Osteoblast (primary cell): Measurements from ENCODE around the gene SLC10A4. TPM values are rescaled to one million over a fixed set of nuclear protein-coding genes. Genes with fewer than 3 reads are reported as not detected.

ENCODE experiments used
- DNase-seq: peaks from one replicate; pipeline ENCODE4 v3.0.0; 2011; ENCODE audit warnings: low spot score, mixed read lengths; ENCODE audit not compliant: insufficient read length; ENCODE audit errors: missing footprints
- H2AFZ ChIP-seq: 2 replicates; pipeline ENCODE4 v1.6.0; 2011; ENCODE audit warnings: mild to moderate bottlenecking, low read length
- H3K27ac ChIP-seq: 2 replicates; pipeline ENCODE4 v1.5.1; 2011; ENCODE audit warnings: mild to moderate bottlenecking, low read depth, low read length, moderate library complexity
- H3K27me3 ChIP-seq: 2 replicates; pipeline ENCODE4 v1.6.0; 2012; ENCODE audit warnings: mild to moderate bottlenecking, control low read depth, inconsistent platforms, low read length, moderate library complexity; ENCODE audit not compliant: insufficient read depth
- H3K36me3 ChIP-seq: 2 replicates; pipeline ENCODE4 v1.5.1; 2011; ENCODE audit warnings: mild to moderate bottlenecking, low read length, control low read depth, moderate library complexity; ENCODE audit not compliant: insufficient read depth
- H3K4me1 ChIP-seq: 2 replicates; pipeline ENCODE4 v1.5.1; 2011; ENCODE audit warnings: mild to moderate bottlenecking, low read length, control low read depth, moderate library complexity; ENCODE audit not compliant: insufficient read depth
- H3K4me2 ChIP-seq: 2 replicates; pipeline ENCODE4 v1.6.0; 2011; ENCODE audit warnings: mild to moderate bottlenecking, low read length; ENCODE audit not compliant: insufficient read depth
- H3K4me3 ChIP-seq: fragments of 200-600 bp; sonication (generic); 3 replicates; pipeline ENCODE4 v1.5.1; 2012; ENCODE audit warnings: mild to moderate bottlenecking, low read length, inconsistent platforms; ENCODE audit not compliant: insufficient read depth
- H3K79me2 ChIP-seq: 2 replicates; pipeline ENCODE4 v1.6.0; 2012; ENCODE audit warnings: mild to moderate bottlenecking, low read length, control low read depth, inconsistent platforms; ENCODE audit not compliant: insufficient read depth
- H3K9me3 ChIP-seq: 2 replicates; pipeline ENCODE4 v1.5.1; 2011; ENCODE audit warnings: low read depth, low read length, control low read depth
- H4K20me1 ChIP-seq: 2 replicates; pipeline ENCODE4 v1.6.0; 2012; ENCODE audit warnings: mild to moderate bottlenecking, low read length, control low read depth; ENCODE audit not compliant: insufficient read depth
- total RNA-seq: library from RNA; depleted of rRNA; stranded (reverse); fragments of >200 nt; gene quantifications from 2 replicates; pipeline ENCODE4 v1.2.3, GENCODE V29; 2012
- TF ChIP-seq, protein P1 (sequence below): IDR thresholded peaks from 2 replicates; pipeline ENCODE4 v1.5.1; 2011; ENCODE audit warnings: mild to moderate bottlenecking, low read depth, low read length, moderate library complexity; ENCODE audit errors: extremely low read depth

The SLC10A4 gene
- total RNA-seq, 1 donor: not detected

DNA sequence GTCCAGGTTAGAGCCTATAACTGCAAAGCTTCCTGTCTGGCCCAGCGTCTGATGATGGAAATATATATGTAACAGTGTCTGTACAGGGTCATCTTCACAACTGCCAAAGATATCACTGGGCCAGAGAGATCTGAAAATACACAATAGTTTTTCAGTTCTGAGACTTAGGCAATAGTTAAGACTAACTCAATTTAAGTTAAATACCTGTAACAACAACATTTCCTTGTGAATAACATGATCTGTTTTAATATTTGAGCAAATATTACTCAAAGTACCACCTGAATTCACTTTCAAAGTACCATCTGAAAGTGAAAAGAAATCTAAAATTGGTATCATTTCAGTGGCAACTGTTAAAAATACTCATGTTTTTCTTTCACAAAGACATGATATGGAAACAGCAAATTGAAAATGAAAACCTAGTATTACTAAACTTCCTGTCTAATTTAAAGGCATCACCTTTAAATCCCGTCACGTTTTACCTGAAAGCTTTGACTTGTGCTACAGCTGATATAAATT is 16.5 kb downstream of the SLC10A4 start:
- no peak overlapping the region for H3K4me2 ChIP-seq
- H3K36me3 ChIP-seq: peaks cover 7% of the 10 kb centered on the region
- H3K9me3 ChIP-seq: no peaks in the 10 kb centered on the region
- no peak overlapping the region for H2AFZ ChIP-seq
- DNase-seq: no peak
- no peak overlapping the region for H3K27ac ChIP-seq
- H4K20me1 ChIP-seq: no peaks in the 10 kb centered on the region
- H3K27me3 ChIP-seq: no peaks in the 10 kb centered on the region
- H3K79me2 ChIP-seq: no peaks in the 10 kb centered on the region
- TF ChIP-seq, protein P1, sequence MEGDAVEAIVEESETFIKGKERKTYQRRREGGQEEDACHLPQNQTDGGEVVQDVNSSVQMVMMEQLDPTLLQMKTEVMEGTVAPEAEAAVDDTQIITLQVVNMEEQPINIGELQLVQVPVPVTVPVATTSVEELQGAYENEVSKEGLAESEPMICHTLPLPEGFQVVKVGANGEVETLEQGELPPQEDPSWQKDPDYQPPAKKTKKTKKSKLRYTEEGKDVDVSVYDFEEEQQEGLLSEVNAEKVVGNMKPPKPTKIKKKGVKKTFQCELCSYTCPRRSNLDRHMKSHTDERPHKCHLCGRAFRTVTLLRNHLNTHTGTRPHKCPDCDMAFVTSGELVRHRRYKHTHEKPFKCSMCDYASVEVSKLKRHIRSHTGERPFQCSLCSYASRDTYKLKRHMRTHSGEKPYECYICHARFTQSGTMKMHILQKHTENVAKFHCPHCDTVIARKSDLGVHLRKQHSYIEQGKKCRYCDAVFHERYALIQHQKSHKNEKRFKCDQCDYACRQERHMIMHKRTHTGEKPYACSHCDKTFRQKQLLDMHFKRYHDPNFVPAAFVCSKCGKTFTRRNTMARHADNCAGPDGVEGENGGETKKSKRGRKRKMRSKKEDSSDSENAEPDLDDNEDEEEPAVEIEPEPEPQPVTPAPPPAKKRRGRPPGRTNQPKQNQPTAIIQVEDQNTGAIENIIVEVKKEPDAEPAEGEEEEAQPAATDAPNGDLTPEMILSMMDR: no peak
- H3K4me3 ChIP-seq: no peak overlapping the region
- no peaks in the 10 kb centered on the region for H3K4me1 ChIP-seq

DNA sequence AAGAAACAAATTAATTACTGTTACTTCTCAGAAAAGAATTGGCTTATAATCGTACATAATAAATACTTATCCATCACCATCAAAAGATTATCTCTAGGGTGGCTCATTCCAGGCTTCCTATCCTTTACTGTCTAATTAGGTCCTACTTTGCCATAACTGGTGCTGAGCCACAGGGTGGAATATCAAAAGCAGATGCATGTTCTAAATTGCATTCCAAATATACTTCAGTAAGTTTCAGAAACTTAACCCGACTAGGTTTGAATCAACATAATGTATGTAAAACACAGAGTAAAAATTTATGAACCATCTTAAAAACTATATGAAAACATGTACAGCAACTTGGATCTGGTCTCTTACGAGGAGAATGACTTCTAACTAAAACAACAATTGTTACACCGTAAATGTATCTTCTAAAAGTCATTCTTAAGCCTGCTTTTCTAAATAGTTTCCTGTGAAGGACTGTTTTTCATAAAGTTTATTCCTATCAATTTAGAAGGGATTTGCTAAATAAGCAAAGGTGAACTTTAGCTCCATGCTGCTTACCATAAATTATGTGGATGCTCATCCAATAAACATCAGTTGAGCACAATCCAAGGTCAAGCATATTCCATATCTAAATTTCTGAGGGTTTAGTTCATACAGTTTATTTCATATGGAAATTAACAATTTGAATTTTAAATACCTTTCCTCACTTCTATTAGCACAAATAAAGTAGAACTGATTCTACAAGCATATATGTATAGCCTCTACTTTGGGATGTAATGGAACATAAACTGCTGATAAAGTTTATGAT is 20.3 kb downstream of the SLC10A4 start:
- DNase-seq: no peak
- Histone ChIP-seq H3K27ac (no peak overlapping the region), H4K20me1 (no peaks in the 10 kb centered on the region), H3K4me1 (no peaks in the 10 kb centered on the region), H2AFZ (no peak overlapping the region), H3K9me3 (no peaks in the 10 kb centered on the region), H3K4me2 (no peak overlapping the region), H3K27me3 (no peaks in the 10 kb centered on the region), H3K4me3 (no peak overlapping the region), H3K79me2 (no peaks in the 10 kb centered on the region), H3K36me3 (peaks cover 13% of the 10 kb centered on the region)
- TF ChIP-seq, protein P1: no peak

GRCh38 chr4:48504026-48504330 is 20.8 kb downstream of the SLC10A4 start:
- Histone ChIP-seq H3K4me1 (no peaks in the 10 kb centered on the region), H4K20me1 (no peaks in the 10 kb centered on the region), H3K79me2 (no peaks in the 10 kb centered on the region), H3K27me3 (no peaks in the 10 kb centered on the region), H3K27ac (no peak overlapping the region), H3K36me3 (peaks cover 17% of the 10 kb centered on the region), H3K4me2 (no peak overlapping the region), H3K4me3 (no peak overlapping the region), H2AFZ (no peak overlapping the region), H3K9me3 (no peaks in the 10 kb centered on the region)
- TF ChIP-seq, protein P1: no peak
- DNase-seq: no peak

DNA sequence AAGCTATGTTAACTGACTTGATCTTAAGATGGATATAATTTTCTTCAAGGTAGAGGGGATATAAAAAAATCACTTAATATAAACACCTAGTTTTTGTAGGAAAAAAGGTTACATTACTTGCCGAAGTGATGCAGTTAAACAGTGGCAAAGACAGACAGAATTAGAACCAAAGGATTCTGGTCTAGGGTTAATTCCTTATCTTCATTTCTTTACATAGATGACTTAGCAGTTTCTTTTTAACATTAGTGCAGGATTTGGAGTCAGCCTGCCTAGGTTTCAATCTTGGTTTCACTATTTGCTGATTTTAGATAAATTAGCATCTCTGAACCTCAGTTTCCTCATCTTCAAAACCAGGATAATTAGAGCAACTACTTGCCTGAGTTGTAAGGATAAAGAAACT is 21.2 kb downstream of the SLC10A4 start:
- H3K27me3 ChIP-seq: no peaks in the 10 kb centered on the region
- no peaks in the 10 kb centered on the region for H3K79me2 ChIP-seq
- H3K9me3 ChIP-seq: no peaks in the 10 kb centered on the region
- no peak overlapping the region for H2AFZ ChIP-seq
- no peak overlapping the region for H3K4me3 ChIP-seq
- peaks cover 17% of the 10 kb centered on the region for H3K36me3 ChIP-seq
- H3K27ac ChIP-seq: no peak overlapping the region
- H3K4me1 ChIP-seq: no peaks in the 10 kb centered on the region
- TF ChIP-seq, protein P1: no peak
- DNase-seq: no peak
- no peaks in the 10 kb centered on the region for H4K20me1 ChIP-seq
- H3K4me2 ChIP-seq: no peak overlapping the region
